ENCODE results near the gene TRAPPC3. TPM values are rescaled to one million over a fixed set of nuclear protein-coding genes. Genes with fewer than 3 reads are reported as not detected.

The TRAPPC3 gene
- total RNA-seq, 1 donor from 2014 or later, result 52.0 TPM

- Histone ChIP-seq H3K27me3 (no peaks in the 10 kb centered on the region), H3K4me1 (peaks cover 26 to 47% of the 10 kb centered on the region in 2 donors), H3K36me3 (peaks cover 0 to 6% of the 10 kb centered on the region in 2 donors), H3K9me3 (no peaks in the 10 kb centered on the region), H3K27ac (peak overlapping the region in 1 of 2 donors; percentile 100), H3K4me3 (no peak overlapping the region)
- no peak for TF ChIP-seq CTCF (IDR thresholded peaks at IDR 0.05)
- intact Hi-C loops (cut with DNase I), result no loop called here
- DNase-seq (ENCODE audit: low spot score in 2 of 2), result no peak
These were observed 14.1 kb upstream of the TRAPPC3 start for GRCh38 chr1:36163426-36163825.

- Histone ChIP-seq H3K9me3 (no peaks in the 10 kb centered on the region), H3K27me3 (no peaks in the 10 kb centered on the region), H3K27ac (peak overlapping the region; percentile 90 to 100), H3K36me3 (peaks cover 0 to 3% of the 10 kb centered on the region in 2 donors), H3K4me1 (peaks cover 33 to 51% of the 10 kb centered on the region in 2 donors), H3K4me3 (no peak overlapping the region)
- DNase-seq (ENCODE audit: low spot score in 2 of 2), result no peak
- TF ChIP-seq CTCF (IDR thresholded peaks at IDR 0.05), result no peak
- intact Hi-C loops (cut with DNase I), result no loop called here
These were observed 13.5 kb upstream of the TRAPPC3 start for GRCh38 chr1:36162680-36163239.

- Histone ChIP-seq H3K9me3 (no peaks in the 10 kb centered on the region), H3K27ac (peak overlapping the region; percentile 90 to 100), H3K4me1 (peaks cover 36 to 47% of the 10 kb centered on the region in 2 donors), H3K4me3 (peak overlapping the region; percentile 41 to 63), H3K36me3 (no peaks in the 10 kb centered on the region), H3K27me3 (no peaks in the 10 kb centered on the region)
- TF ChIP-seq CTCF (IDR thresholded peaks at IDR 0.05), result no peak
- intact Hi-C loops (cut with DNase I), result no loop called here
- peak in 1 of 2 donors; percentile 41 for DNase-seq (ENCODE audit: low spot score in 2 of 2)
These were observed 12.6 kb upstream of the TRAPPC3 start for GRCh38 chr1:36161641-36162531.

GRCh38 chr1:36160949-36161485 lies 11.7 kb upstream of the TRAPPC3 start:
- TF ChIP-seq CTCF (IDR thresholded peaks at IDR 0.05), result peak in 1 of 3 experiments; percentile 39
- peaks cover 0 to 2% of the 10 kb centered on the region in 2 donors for H3K36me3 ChIP-seq
- no peaks in the 10 kb centered on the region for H3K9me3 ChIP-seq
- H3K27ac ChIP-seq, result peak overlapping the region; percentile 90 to 100
- peak overlapping the region; percentile 41 to 63 for H3K4me3 ChIP-seq
- peaks cover 36 to 47% of the 10 kb centered on the region in 2 donors for H3K4me1 ChIP-seq
- no peaks in the 10 kb centered on the region for H3K27me3 ChIP-seq
- intact Hi-C loops (cut with DNase I), result no loop called here
- DNase-seq (ENCODE audit: low spot score in 2 of 2), result peak in 1 of 2 donors; percentile 84

GRCh38 chr1:36160388-36160948 lies 11.2 kb upstream of the TRAPPC3 start:
- Histone ChIP-seq H3K27ac (peak overlapping the region; percentile 90 to 100), H3K4me3 (peak overlapping the region; percentile 41 to 63), H3K4me1 (peaks cover 36 to 47% of the 10 kb centered on the region in 2 donors), H3K36me3 (peaks cover 0 to 2% of the 10 kb centered on the region in 2 donors), H3K9me3 (no peaks in the 10 kb centered on the region), H3K27me3 (no peaks in the 10 kb centered on the region)
- intact Hi-C loops (cut with DNase I), result no loop called here
- DNase-seq (ENCODE audit: low spot score in 2 of 2), result no peak
- no peak for TF ChIP-seq CTCF (IDR thresholded peaks at IDR 0.05)
